ENCODE data around the gene UTRN. TPM values are rescaled to one million over a fixed set of nuclear protein-coding genes. Genes with fewer than 3 reads are reported as not detected.

UTRN gene
- total RNA-seq, 1 experiment from 2014 or later: 125 TPM

DNA sequence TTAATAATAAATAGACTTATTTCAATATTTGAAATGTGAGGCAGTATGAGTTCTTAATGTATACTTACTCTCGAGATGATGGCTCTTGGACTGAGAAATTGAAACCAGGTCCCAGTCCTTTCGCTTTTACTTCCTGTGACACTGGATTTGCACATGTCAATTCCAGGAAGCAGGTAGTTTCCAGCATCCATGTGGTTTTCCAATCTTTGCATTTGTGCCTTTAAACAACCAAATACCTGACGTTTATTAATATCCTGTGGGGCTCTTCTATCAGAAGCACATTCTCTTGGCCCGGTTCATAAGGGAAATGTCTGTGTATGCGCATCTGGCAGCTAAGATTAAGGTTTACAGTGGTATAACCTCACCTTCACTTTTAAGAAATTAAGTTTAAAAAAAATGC, 13.1 kb downstream of the UTRN start:
- ChIA-PET CTCF (interaction anchor here (1.3 kb wide), 1 partner anchor 11 kb away, joined by 3 read pairs; no protein-coding TSS in a partner anchor), POLR2A (no interaction called here)
- H3K4me3 Mint-ChIP-seq: no peak overlapping the region
- peaks cover 27% of the 10 kb centered on the region for H3K4me1 Mint-ChIP-seq
- H3K27ac Mint-ChIP-seq: no peak overlapping the region
- DNase-seq (ENCODE audit: low spot score): no peak
- TF ChIP-seq OVOL2 (CRISPR knock-in tag; IDR thresholded peaks at IDR 0.05; ENCODE audit: borderline replicate concordance): no peak
- TF ChIP-seq ZNF317 (CRISPR knock-in tag; IDR thresholded peaks at IDR 0.05; ENCODE audit: borderline replicate concordance, low read depth): no peak
- no peak for TF ChIP-seq GRHL2 (CRISPR knock-in tag; IDR thresholded peaks at IDR 0.05; ENCODE audit: insufficient replicate concordance, severe bottlenecking)
- no peak for TF ChIP-seq TEAD4 (CRISPR knock-in tag; IDR thresholded peaks at IDR 0.05)
- no peak for TF ChIP-seq ETV6 (CRISPR knock-in tag; IDR thresholded peaks at IDR 0.05)
- TF ChIP-seq, protein P1, sequence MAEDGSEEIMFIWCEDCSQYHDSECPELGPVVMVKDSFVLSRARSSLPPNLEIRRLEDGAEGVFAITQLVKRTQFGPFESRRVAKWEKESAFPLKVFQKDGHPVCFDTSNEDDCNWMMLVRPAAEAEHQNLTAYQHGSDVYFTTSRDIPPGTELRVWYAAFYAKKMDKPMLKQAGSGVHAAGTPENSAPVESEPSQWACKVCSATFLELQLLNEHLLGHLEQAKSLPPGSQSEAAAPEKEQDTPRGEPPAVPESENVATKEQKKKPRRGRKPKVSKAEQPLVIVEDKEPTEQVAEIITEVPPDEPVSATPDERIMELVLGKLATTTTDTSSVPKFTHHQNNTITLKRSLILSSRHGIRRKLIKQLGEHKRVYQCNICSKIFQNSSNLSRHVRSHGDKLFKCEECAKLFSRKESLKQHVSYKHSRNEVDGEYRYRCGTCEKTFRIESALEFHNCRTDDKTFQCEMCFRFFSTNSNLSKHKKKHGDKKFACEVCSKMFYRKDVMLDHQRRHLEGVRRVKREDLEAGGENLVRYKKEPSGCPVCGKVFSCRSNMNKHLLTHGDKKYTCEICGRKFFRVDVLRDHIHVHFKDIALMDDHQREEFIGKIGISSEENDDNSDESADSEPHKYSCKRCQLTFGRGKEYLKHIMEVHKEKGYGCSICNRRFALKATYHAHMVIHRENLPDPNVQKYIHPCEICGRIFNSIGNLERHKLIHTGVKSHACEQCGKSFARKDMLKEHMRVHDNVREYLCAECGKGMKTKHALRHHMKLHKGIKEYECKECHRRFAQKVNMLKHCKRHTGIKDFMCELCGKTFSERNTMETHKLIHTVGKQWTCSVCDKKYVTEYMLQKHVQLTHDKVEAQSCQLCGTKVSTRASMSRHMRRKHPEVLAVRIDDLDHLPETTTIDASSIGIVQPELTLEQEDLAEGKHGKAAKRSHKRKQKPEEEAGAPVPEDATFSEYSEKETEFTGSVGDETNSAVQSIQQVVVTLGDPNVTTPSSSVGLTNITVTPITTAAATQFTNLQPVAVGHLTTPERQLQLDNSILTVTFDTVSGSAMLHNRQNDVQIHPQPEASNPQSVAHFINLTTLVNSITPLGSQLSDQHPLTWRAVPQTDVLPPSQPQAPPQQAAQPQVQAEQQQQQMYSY (CRISPR knock-in tag; IDR thresholded peaks at IDR 0.05): no peak
- no peak for TF ChIP-seq ZNF416 (CRISPR knock-in tag; IDR thresholded peaks at IDR 0.05)
- no peak for TF ChIP-seq CBFB (CRISPR knock-in tag; IDR thresholded peaks at IDR 0.05; ENCODE audit: low read depth)
- TF ChIP-seq ZNF671 (CRISPR knock-in tag; IDR thresholded peaks at IDR 0.05): no peak
- TF ChIP-seq, protein P2, sequence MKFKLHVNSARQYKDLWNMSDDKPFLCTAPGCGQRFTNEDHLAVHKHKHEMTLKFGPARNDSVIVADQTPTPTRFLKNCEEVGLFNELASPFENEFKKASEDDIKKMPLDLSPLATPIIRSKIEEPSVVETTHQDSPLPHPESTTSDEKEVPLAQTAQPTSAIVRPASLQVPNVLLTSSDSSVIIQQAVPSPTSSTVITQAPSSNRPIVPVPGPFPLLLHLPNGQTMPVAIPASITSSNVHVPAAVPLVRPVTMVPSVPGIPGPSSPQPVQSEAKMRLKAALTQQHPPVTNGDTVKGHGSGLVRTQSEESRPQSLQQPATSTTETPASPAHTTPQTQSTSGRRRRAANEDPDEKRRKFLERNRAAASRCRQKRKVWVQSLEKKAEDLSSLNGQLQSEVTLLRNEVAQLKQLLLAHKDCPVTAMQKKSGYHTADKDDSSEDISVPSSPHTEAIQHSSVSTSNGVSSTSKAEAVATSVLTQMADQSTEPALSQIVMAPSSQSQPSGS (CRISPR knock-in tag; IDR thresholded peaks at IDR 0.05; ENCODE audit: borderline replicate concordance, low read depth): no peak
- TF ChIP-seq, protein P3, sequence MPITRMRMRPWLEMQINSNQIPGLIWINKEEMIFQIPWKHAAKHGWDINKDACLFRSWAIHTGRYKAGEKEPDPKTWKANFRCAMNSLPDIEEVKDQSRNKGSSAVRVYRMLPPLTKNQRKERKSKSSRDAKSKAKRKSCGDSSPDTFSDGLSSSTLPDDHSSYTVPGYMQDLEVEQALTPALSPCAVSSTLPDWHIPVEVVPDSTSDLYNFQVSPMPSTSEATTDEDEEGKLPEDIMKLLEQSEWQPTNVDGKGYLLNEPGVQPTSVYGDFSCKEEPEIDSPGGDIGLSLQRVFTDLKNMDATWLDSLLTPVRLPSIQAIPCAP (CRISPR knock-in tag; IDR thresholded peaks at IDR 0.05): no peak
- TF ChIP-seq TCF7 (CRISPR knock-in tag; IDR thresholded peaks at IDR 0.05; ENCODE audit: low read depth): no peak
- TF ChIP-seq, protein P4, sequence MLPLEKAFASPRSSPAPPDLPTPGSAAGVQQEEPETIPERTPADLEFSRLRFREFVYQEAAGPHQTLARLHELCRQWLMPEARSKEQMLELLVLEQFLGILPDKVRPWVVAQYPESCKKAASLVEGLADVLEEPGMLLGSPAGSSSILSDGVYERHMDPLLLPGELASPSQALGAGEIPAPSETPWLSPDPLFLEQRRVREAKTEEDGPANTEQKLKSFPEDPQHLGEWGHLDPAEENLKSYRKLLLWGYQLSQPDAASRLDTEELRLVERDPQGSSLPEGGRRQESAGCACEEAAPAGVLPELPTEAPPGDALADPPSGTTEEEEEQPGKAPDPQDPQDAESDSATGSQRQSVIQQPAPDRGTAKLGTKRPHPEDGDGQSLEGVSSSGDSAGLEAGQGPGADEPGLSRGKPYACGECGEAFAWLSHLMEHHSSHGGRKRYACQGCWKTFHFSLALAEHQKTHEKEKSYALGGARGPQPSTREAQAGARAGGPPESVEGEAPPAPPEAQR (CRISPR knock-in tag; IDR thresholded peaks at IDR 0.05): no peak
- TF ChIP-seq, protein P5, sequence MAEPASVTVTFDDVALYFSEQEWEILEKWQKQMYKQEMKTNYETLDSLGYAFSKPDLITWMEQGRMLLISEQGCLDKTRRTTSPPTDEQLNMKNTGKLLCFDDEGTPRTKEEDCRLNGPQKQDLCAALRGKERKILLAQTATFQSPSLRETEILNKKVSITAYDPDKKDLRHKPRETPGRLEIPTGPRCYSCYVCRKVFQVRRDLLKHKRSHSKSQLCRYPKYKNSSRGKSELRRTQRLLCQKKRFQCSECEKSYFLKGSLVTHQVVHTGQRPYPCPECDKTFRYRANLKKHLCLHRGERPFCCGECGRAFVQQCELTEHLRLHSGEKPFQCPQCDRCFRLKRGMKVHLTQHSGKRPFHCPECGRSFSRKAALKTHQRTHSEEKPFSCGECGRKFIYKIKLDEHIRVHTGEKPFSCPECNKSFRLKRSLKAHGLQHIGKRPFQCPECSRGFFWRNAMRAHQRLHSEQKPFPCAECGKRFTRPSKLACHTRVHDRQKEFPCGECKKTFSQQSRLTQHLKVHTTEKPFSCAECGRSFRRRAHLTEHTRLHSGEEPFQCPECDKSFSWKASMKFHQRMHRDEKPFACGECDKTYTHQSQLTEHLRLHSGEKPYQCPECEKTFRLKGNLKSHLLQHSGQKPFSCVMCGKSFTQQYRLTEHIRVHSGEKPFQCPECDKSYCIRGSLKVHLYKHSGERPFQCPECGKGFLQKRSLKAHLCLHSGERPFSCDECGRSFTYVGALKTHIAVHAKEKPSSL (CRISPR knock-in tag; conservative IDR thresholded peaks at IDR 0.05): no peak
- TF ChIP-seq JUN (CRISPR knock-in tag; IDR thresholded peaks at IDR 0.05): no peak
- ATAC-seq: no peak
- peaks cover 25% of the 10 kb centered on the region for H3K36me3 Mint-ChIP-seq
- no peaks in the 10 kb centered on the region for H3K27me3 Mint-ChIP-seq (ENCODE audit: low read depth)
- peaks cover 14% of the 10 kb centered on the region for H3K9me3 Mint-ChIP-seq

DNA sequence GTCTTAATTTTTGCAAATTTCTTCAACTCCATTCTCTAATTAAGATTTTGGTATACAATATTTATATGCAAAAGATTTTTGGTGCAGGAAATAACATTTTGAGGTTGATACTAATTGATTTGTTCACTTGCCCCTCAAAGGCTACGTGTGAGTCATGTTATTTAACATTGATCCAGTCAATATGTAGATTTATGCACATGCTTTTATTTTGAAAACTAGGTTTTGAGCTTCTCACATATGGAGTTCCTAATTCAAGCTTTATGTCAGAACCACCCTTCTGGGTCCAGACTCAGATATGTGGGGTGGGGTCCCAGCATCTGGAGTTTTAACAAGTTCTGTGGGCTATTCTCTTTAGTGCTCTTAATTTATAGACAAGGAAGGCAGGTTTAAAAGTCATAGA, 13.8 kb downstream of the UTRN start:
- TF ChIP-seq, protein P1 (CRISPR knock-in tag; IDR thresholded peaks at IDR 0.05): no peak
- TF ChIP-seq OVOL2 (CRISPR knock-in tag; IDR thresholded peaks at IDR 0.05; ENCODE audit: borderline replicate concordance) (no peak), ZNF219 (CRISPR knock-in tag; IDR thresholded peaks at IDR 0.05; ENCODE audit: borderline replicate concordance) (no peak)
- peak overlapping the region; percentile 33; the same call in 1 of the 2 replicates for H3K27ac Mint-ChIP-seq
- H3K36me3 Mint-ChIP-seq: peaks cover 25% of the 10 kb centered on the region
- POLR2A ChIA-PET: no interaction called here
- no peak overlapping the region for H3K4me3 Mint-ChIP-seq
- CTCF ChIA-PET: interaction anchor here (1.3 kb wide), 1 partner anchor 12 kb away, joined by 3 read pairs; no protein-coding TSS in a partner anchor
- no peaks in the 10 kb centered on the region for H3K27me3 Mint-ChIP-seq (ENCODE audit: low read depth)
- peaks cover 27% of the 10 kb centered on the region for H3K4me1 Mint-ChIP-seq
- ATAC-seq (no peak), DNase-seq (ENCODE audit: low spot score) (no peak)
- peaks cover 14% of the 10 kb centered on the region for H3K9me3 Mint-ChIP-seq

Data from WTC11 (cell line).